HepG2 (cell line): ENCODE data around the gene NCAM2. TPM values are rescaled to one million over a fixed set of nuclear protein-coding genes. Genes with fewer than 3 reads are reported as not detected.

Experiments used
- ATAC-seq: fragments of 200-7000 bp; cut with Tn5 transposase; 3 replicates; pipeline ENCODE4 v1.9.1; 2020; ENCODE audit warnings: mild to moderate bottlenecking, moderate library complexity
- BruUV-seq: library from RNA; stranded (reverse); fragments of 400-500 nt; replicated peaks from 2 replicates; lab custom pipeline; 2021; lab: Mats Ljungman, UMichigan
- CTCF ChIA-PET: fragments of 300-600 bp; formaldehyde crosslinking; extraction: SDS; loops from one replicate; lab custom pipeline; 2021; ENCODE audit warnings: low total read pairs, inconsistent platforms, low intra/inter-chr PET ratio; lab: Yijun Ruan, JAX
- POLR2A ChIA-PET: fragments of 350-600 bp; sonication (Branson Sonifier 250); formaldehyde crosslinking; loops from one replicate; lab custom pipeline; 2020; ENCODE audit warnings: antibody characterized with exemption, inconsistent platforms; lab: Yijun Ruan, JAX
- DNase-seq: peaks from one replicate; pipeline ENCODE4 v3.0.0-alpha.2; 2015; ENCODE audit warnings: low spot score
- FAIRE-seq: peaks from 3 replicates; lab custom pipeline; 2011; peaks lifted over from hg19 to GRCh38; lab: Jason Lieb, UNC
- H2AFZ ChIP-seq: one replicate; pipeline ENCODE4 v1.6.1; 2011; ENCODE audit warnings: low read length, inconsistent platforms
- H3K27ac ChIP-seq: fragments of 300-600 bp; 3 replicates; pipeline ENCODE4 v1.8.0; 2011; ENCODE audit warnings: mixed run types, mild to moderate bottlenecking, mixed read lengths, low read length, inconsistent platforms; ENCODE audit not compliant: insufficient read depth; ENCODE audit errors: extremely low read length
- H3K27me3 ChIP-seq, 2 experiments: fragments of 200-600 bp in 1 of 2; 2 replicates in 1 of 2; 3 replicates in 1 of 2; pipeline versions ENCODE4 v1.6.0 to v1.8.0; 2011; ENCODE audit warnings: low read length in 2 of 2, mild to moderate bottlenecking in 2 of 2, moderate library complexity in 2 of 2, inconsistent platforms in 1 of 2; ENCODE audit not compliant: insufficient read depth in 2 of 2, control insufficient read depth in 1 of 2
- H3K36me3 ChIP-seq, 2 experiments: fragments of 200-600 bp in 1 of 2; replicated peaks in 1 of 2; 2 replicates in 1 of 2; 3 replicates in 1 of 2; pipeline versions ENCODE4 v1.5.1 to v1.8.0; 2011; ENCODE audit warnings: low read length in 2 of 2, inconsistent platforms in 1 of 2; ENCODE audit not compliant: insufficient read depth in 2 of 2, control insufficient read depth in 1 of 2
- H3K4me1 ChIP-seq: 2 replicates; pipeline ENCODE4 v1.5.1; 2012; ENCODE audit warnings: low read length, inconsistent platforms; ENCODE audit not compliant: insufficient read depth
- H3K4me2 ChIP-seq: 2 replicates; pipeline ENCODE4 v1.6.0; 2011; ENCODE audit warnings: low read depth, low read length, inconsistent platforms
- H3K4me3 ChIP-seq, 3 experiments: fragments of 200-600 bp in 1 of 3; sonication (generic), shearing (Covaris generic) in 1 of 3; replicated peaks in 1 of 3; 2 replicates each; pipeline ENCODE4 v1.5.1; 2011 to 2016; ENCODE audit warnings: low read length in 3 of 3, inconsistent platforms in 2 of 3, low read depth in 2 of 3, mild to moderate bottlenecking in 2 of 3, control low read depth in 1 of 3, mixed read lengths in 1 of 3; ENCODE audit not compliant: insufficient read depth in 1 of 3
- H3K79me2 ChIP-seq: one replicate; pipeline ENCODE4 v1.6.1; 2011; ENCODE audit warnings: low read length, inconsistent platforms; ENCODE audit not compliant: insufficient read depth
- H3K9ac ChIP-seq: 2 replicates; pipeline ENCODE4 v1.6.0; 2011; ENCODE audit warnings: mild to moderate bottlenecking, low read depth, low read length, inconsistent platforms; ENCODE audit not compliant: insufficient read depth
- H3K9me3 ChIP-seq: 2 replicates; pipeline ENCODE4 v1.5.1; 2012; ENCODE audit warnings: mild to moderate bottlenecking, low read length
- H4K20me1 ChIP-seq: 2 replicates; pipeline ENCODE4 v1.6.0; 2011; ENCODE audit warnings: inconsistent platforms, mild to moderate bottlenecking, low read length, moderate library complexity; ENCODE audit not compliant: insufficient read depth
- JUNB ChIP-seq: sonication (generic); formaldehyde crosslinking; IDR thresholded peaks from 2 replicates; pipeline ENCODE4 v1.8.0; 2022; ENCODE audit warnings: missing genetic modification reagents, mild to moderate bottlenecking, borderline replicate concordance
- NFRKB ChIP-seq: fragments of 450-650 bp; IDR thresholded peaks from 2 replicates; pipeline ENCODE4 v1.6.1; 2017
- POLR2A ChIP-seq, 2 experiments: IDR thresholded peaks; 2 replicates each; pipeline ENCODE4 v1.6.1; 2011; ENCODE audit warnings: low read depth in 2 of 2, low read length in 2 of 2, mild to moderate bottlenecking in 1 of 2, moderate library complexity in 1 of 2; ENCODE audit not compliant: insufficient read depth in 1 of 2
- SNRNP70 ChIP-seq: fragments of 200-400 bp; formaldehyde crosslinking; IDR thresholded peaks from 2 replicates; pipeline ENCODE4 v1.6.1; 2017; ENCODE audit warnings: mild to moderate bottlenecking, low read depth, low read length, moderate library complexity
- SP2 ChIP-seq: sonication (generic); formaldehyde crosslinking; IDR thresholded peaks from 2 replicates; pipeline ENCODE4 v1.5.1; 2020; ENCODE audit warnings: mild to moderate bottlenecking, missing genetic modification reagents
- SYNCRIP ChIP-seq: fragments of 200-400 bp; formaldehyde crosslinking; IDR thresholded peaks from 2 replicates; pipeline ENCODE4 v1.6.1; 2018; ENCODE audit warnings: mild to moderate bottlenecking, low read depth, low read length; ENCODE audit not compliant: insufficient read depth
- TBX2 ChIP-seq: sonication (generic); formaldehyde crosslinking; IDR thresholded peaks from 2 replicates; pipeline ENCODE4 v1.5.0; 2020; ENCODE audit warnings: missing genetic modification reagents, mild to moderate bottlenecking, borderline replicate concordance
- ZNF230 ChIP-seq: sonication (generic); formaldehyde crosslinking; IDR thresholded peaks from 2 replicates; pipeline ENCODE4 v1.4.0; 2020; ENCODE audit warnings: mild to moderate bottlenecking, missing genetic modification reagents
- ZNF292 ChIP-seq: sonication (generic); formaldehyde crosslinking; IDR thresholded peaks from 2 replicates; pipeline ENCODE4 v1.8.1; 2022; ENCODE audit warnings: mild to moderate bottlenecking, low read depth, missing genetic modification reagents, borderline replicate concordance
- WGBS: methylation state at CpG from one replicate; pipeline ENCODE4 v1.1.6; 2017; ENCODE audit warnings: low lambda C conversion rate; 5-methylcytosine and 5-hydroxymethylcytosine counted together
- in situ Hi-C: cut with HindIII; loops from 2 replicates; pipeline ENCODE4 v1.10.0; 2017; ENCODE audit warnings: low pct_unique_long_range_greater_than_20kb; ENCODE audit not compliant: extremely low pct_ligation_motif_present
- intact Hi-C: fragments of 100-400 bp; cut with micrococcal nuclease; formaldehyde crosslinking; loops from one replicate; pipeline ENCODE4 v1.10.0; 2022; ENCODE audit not compliant: unreplicated experiment
- polyA plus RNA-seq, 8 experiments: library from polyadenylated mRNA; depleted of rRNA in 3 of 8; stranded (reverse) in 7 of 8; unstranded in 1 of 8; fragments of >200 nt; fragmentation: Illumina TruSeq in 4 of 8; extraction: Trizol in 4 of 8; gene quantifications; 2 replicates each; pipeline versions ENCODE4 v1.2.1 to v1.2.3, GENCODE V29; 2011 to 2016; ENCODE audit warnings: low read depth in 4 of 8, missing spikeins in 1 of 8, mixed read lengths in 1 of 8; ENCODE audit not compliant: insufficient read depth in 1 of 8
- total RNA-seq, 5 experiments: library from RNA; depleted of rRNA; stranded (reverse); fragments of >200 nt; fragmentation: Illumina TruSeq; extraction: Trizol; gene quantifications; 2 replicates each; pipeline ENCODE4 v1.2.3, GENCODE V29; 2016; ENCODE audit warnings: low read depth in 1 of 5
- TF ChIP-seq, protein P1 (sequence below): sonication (generic); formaldehyde crosslinking; IDR thresholded peaks from 2 replicates; pipeline ENCODE4 v1.5.0; 2020; ENCODE audit warnings: mild to moderate bottlenecking, missing genetic modification reagents
- TF ChIP-seq, protein P2 (sequence below): IDR thresholded peaks from 2 replicates; pipeline ENCODE4 v1.6.1; 2016; ENCODE audit warnings: low read depth

The NCAM2 gene
- total and polyA plus RNA-seq, 2 of the 13 experiments (the other 11 are each of a cell fraction or from before 2014, with no cell fraction given): not detected

DNA sequence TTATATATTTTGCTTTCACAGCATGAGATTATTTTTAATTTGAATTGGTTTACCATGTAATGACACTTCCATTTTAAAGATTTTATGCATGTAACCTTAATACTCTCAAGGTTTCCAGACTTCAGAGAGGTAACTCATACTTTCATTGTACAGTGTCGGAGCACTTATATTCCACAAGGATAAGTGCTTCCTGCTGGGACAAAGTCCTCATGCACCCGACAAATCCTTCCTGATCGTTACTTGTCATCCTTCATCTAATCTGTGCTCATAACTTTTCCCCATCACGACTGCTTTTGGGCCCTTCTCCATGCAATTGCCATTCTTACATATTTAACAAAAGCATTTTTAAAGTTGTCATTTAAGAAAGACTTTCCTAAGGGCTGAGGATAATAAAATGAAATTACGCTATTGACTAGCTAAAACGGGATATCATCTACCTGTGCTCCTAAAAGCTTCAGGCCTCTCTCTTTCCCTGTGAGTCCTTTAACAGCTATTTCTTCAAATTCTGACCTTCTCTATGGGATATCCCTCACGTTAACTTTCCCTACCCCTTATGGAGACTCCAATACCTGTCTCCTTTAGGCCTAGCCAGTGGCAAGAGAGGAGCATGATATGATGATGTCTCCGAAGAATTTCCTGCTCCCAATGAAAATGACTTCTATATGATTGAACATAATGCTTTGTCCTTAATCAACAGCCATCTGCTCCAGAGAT lies 59.3 kb downstream of the NCAM2 start:
- no peak overlapping the region for H2AFZ ChIP-seq

DNA sequence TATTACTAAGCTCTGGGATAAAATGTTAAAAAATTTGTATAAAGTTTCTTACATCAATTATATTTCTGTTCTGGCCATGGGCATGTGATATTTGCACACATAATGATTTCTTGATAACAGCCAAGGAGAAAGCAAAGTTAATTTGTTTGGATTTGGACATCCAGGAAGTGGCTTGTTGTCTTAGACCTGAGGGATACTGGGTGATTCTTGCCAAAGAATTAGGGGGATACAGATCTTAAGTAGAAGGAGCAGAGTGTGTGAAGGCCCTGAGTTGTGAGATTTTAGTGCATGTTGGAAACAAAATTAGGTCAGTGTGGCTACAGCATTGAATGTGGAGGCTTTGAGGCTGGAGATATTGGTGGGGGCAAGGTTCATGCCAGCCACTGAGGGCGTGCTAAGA lies 65.6 kb downstream of the NCAM2 start:
- BruUV-seq: no TSS peak
- no peaks in the 10 kb centered on the region for H3K36me3 ChIP-seq
- 0% methylated on average over 1 of the region's 1 CpG for WGBS
- CTCF ChIA-PET: no interaction called here
- H3K4me2 ChIP-seq: no peak overlapping the region
- H3K9me3 ChIP-seq: peaks cover 29% of the 10 kb centered on the region
- in situ Hi-C loops: no loop called here
- FAIRE-seq: no peak
- intact Hi-C loops: no loop called here
- no peaks in the 10 kb centered on the region for H3K79me2 ChIP-seq
- no peak for DNase-seq
- H3K4me3 ChIP-seq: no peak overlapping the region
- no peak overlapping the region for H2AFZ ChIP-seq
- no peaks in the 10 kb centered on the region for H3K27me3 ChIP-seq
- no peak overlapping the region for H3K9ac ChIP-seq
- H3K27ac ChIP-seq: no peak overlapping the region
- no peaks in the 10 kb centered on the region for H3K4me1 ChIP-seq
- H4K20me1 ChIP-seq: no peaks in the 10 kb centered on the region
- POLR2A ChIA-PET: no interaction called here
- no peak for ATAC-seq
- TF ChIP-seq SP2 (CRISPR knock-in tag) (no peak), POLR2A (IDR thresholded peaks at IDR 0.05; ENCODE audit: insufficient read depth in 1 of 2, low read depth in 2 of 2, low read length in 2 of 2) (no peak), ZNF292 (no peak), JUNB (CRISPR knock-in tag) (no peak), TBX2 (CRISPR knock-in tag) (no peak), SYNCRIP (no peak), NFRKB (no peak), SNRNP70 (no peak)
- TF ChIP-seq, protein P1, sequence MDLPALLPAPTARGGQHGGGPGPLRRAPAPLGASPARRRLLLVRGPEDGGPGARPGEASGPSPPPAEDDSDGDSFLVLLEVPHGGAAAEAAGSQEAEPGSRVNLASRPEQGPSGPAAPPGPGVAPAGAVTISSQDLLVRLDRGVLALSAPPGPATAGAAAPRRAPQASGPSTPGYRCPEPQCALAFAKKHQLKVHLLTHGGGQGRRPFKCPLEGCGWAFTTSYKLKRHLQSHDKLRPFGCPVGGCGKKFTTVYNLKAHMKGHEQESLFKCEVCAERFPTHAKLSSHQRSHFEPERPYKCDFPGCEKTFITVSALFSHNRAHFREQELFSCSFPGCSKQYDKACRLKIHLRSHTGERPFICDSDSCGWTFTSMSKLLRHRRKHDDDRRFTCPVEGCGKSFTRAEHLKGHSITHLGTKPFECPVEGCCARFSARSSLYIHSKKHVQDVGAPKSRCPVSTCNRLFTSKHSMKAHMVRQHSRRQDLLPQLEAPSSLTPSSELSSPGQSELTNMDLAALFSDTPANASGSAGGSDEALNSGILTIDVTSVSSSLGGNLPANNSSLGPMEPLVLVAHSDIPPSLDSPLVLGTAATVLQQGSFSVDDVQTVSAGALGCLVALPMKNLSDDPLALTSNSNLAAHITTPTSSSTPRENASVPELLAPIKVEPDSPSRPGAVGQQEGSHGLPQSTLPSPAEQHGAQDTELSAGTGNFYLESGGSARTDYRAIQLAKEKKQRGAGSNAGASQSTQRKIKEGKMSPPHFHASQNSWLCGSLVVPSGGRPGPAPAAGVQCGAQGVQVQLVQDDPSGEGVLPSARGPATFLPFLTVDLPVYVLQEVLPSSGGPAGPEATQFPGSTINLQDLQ (CRISPR knock-in tag): no peak
- TF ChIP-seq, protein P2, sequence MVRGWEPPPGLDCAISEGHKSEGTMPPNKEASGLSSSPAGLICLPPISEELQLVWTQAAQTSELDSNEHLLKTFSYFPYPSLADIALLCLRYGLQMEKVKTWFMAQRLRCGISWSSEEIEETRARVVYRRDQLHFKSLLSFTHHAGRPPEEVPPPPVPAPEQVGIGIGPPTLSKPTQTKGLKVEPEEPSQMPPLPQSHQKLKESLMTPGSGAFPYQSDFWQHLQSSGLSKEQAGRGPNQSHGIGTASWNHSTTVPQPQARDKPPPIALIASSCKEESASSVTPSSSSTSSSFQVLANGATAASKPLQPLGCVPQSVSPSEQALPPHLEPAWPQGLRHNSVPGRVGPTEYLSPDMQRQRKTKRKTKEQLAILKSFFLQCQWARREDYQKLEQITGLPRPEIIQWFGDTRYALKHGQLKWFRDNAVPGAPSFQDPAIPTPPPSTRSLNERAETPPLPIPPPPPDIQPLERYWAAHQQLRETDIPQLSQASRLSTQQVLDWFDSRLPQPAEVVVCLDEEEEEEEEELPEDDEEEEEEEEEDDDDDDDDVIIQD (CRISPR knock-in tag): no peak

More for the DNA sequence above, 59.3 kb downstream of the NCAM2 start:
- peaks cover 34% of the 10 kb centered on the region for H3K9me3 ChIP-seq
- no peaks in the 10 kb centered on the region for H3K4me1 ChIP-seq
- H3K79me2 ChIP-seq: no peaks in the 10 kb centered on the region
- DNase-seq: no peak
- no peak overlapping the region for H3K27ac ChIP-seq
- H4K20me1 ChIP-seq: no peaks in the 10 kb centered on the region
- WGBS: under 1% methylated on average over 8 of the region's 8 CpGs
- FAIRE-seq: no peak
- no TSS peak for BruUV-seq
- intact Hi-C loops (no loop called here), in situ Hi-C loops (no loop called here)
- no peak overlapping the region for H3K9ac ChIP-seq
- H3K4me2 ChIP-seq: no peak overlapping the region
- ATAC-seq: no peak
- H3K4me3 ChIP-seq: no peak overlapping the region
- no peaks in the 10 kb centered on the region for H3K27me3 ChIP-seq
- POLR2A ChIA-PET: no interaction called here
- CTCF ChIA-PET: no interaction called here
- TF ChIP-seq ZNF230 (CRISPR knock-in tag): no peak
- no peaks in the 10 kb centered on the region for H3K36me3 ChIP-seq
